Aorta (tissue), 5 donors: ENCODE measurements around the gene THRB. TPM values are rescaled to one million over a fixed set of nuclear protein-coding genes. Genes with fewer than 3 reads are reported as not detected.

ENCODE experiments used
- ATAC-seq: fragments of 200-7000 bp; cut with Tn5 transposase; one replicate; pipeline ENCODE4 v1.9.1; 2022; ENCODE audit warnings: moderate library complexity; ENCODE audit not compliant: low FRiP score
- DNase-seq, 2 donors: peaks; one replicate each; pipeline ENCODE4 v3.0.0-alpha.2; 2020
- H3K27ac ChIP-seq, 2 donors: one replicate each; pipeline ENCODE4 v1.5.1; 2013; ENCODE audit warnings: low read length in 2 of 2, mild to moderate bottlenecking in 2 of 2, moderate library complexity in 2 of 2, control low read depth in 1 of 2, inconsistent platforms in 1 of 2, low read depth in 1 of 2
- H3K27me3 ChIP-seq, 2 donors: one replicate each; pipeline ENCODE4 v1.6.1; 2013; ENCODE audit warnings: control low read depth in 1 of 2, low read length in 1 of 2, mild to moderate bottlenecking in 1 of 2, moderate library complexity in 1 of 2; ENCODE audit not compliant: insufficient read depth in 2 of 2, control insufficient read depth in 1 of 2
- H3K36me3 ChIP-seq, 2 donors: one replicate each; pipeline ENCODE4 v1.6.1; 2013; ENCODE audit warnings: control low read depth in 1 of 2, low read length in 1 of 2, mild to moderate bottlenecking in 1 of 2; ENCODE audit not compliant: insufficient read depth in 2 of 2, control insufficient read depth in 1 of 2
- H3K4me1 ChIP-seq, 2 donors: one replicate each; pipeline ENCODE4 v1.6.1; 2013; ENCODE audit warnings: low read length in 2 of 2, control low read depth in 1 of 2, mild to moderate bottlenecking in 1 of 2, moderate library complexity in 1 of 2; ENCODE audit not compliant: insufficient read depth in 2 of 2, control insufficient read depth in 1 of 2
- H3K4me3 ChIP-seq, 2 donors: one replicate each; pipeline ENCODE4 v1.5.1; 2013; ENCODE audit warnings: low read length in 2 of 2, control low read depth in 1 of 2, mild to moderate bottlenecking in 1 of 2
- H3K9me3 ChIP-seq: one replicate; pipeline ENCODE4 v1.6.1; 2013; ENCODE audit warnings: mild to moderate bottlenecking, low read length; ENCODE audit not compliant: control insufficient read depth
- WGBS, 2 donors: extraction: QIAGEN DNeasy Blood & Tissue Kit; methylation state at CpG; one replicate each; pipeline ENCODE4 v1.1.7; 2013; 5-methylcytosine and 5-hydroxymethylcytosine counted together
- intact Hi-C, 2 donors: fragments of 100-400 bp; cut with DNase I; formaldehyde crosslinking; loops; one replicate each; pipeline versions ENCODE4 v1.14.2 to v1.15.0; 2022
- polyA plus RNA-seq, 2 donors: library from polyadenylated mRNA; stranded (reverse); fragments of 200-250 nt; gene quantifications; one replicate each; pipeline ENCODE4 v1.2.3, GENCODE V29; 2013
- total RNA-seq, 2 donors: library from RNA; stranded (reverse); fragmentation: NEBNext Ultra II Directional; extraction: Animal tissue kit (Norgen Biotek cat#: 25700); gene quantifications; one replicate each; pipeline ENCODE4 v1.2.1, GENCODE V29; 2021
- donor health status: healthy with polysubstance abuse.
- donor health status: Bipolar disorder and iron deficiency.
- donor health status: DM: no; HTN: no; CAD: no.
- donor health status: DM: no; HTN: no; CAD: no.
- donor health status: DM: yes; HTN: yes; CAD: no.

The THRB gene
- total and polyA plus RNA-seq, 4 donors, result 20.2 to 77.9 (median 42.8) TPM

GRCh38 chr3:24340966-24341365 lies 153.7 kb downstream of the THRB start:
- 81 to 85% methylated on average over 4 of the region's 4 CpGs for WGBS, 2 donors
- Histone ChIP-seq H3K27ac (peak overlapping the region in 1 of 2 donors; percentile 11), H3K4me1 (peaks cover 1 to 18% of the 10 kb centered on the region in 2 donors), H3K9me3 (no peaks in the 10 kb centered on the region), H3K4me3 (no peak overlapping the region), H3K36me3 (no peaks in the 10 kb centered on the region), H3K27me3 (no peaks in the 10 kb centered on the region)
- no peak for DNase-seq
- ATAC-seq, result no peak
- intact Hi-C loops, result no loop called here

GRCh38 chr3:24340161-24340560 lies 154.5 kb downstream of the THRB start:
- Histone ChIP-seq H3K9me3 (no peaks in the 10 kb centered on the region), H3K4me1 (peaks cover 1 to 13% of the 10 kb centered on the region in 2 donors), H3K4me3 (no peak overlapping the region), H3K27ac (no peak overlapping the region), H3K27me3 (no peaks in the 10 kb centered on the region), H3K36me3 (no peaks in the 10 kb centered on the region)
- intact Hi-C loops, result no loop called here
- no peak for ATAC-seq
- no peak for DNase-seq
- WGBS, 2 donors, result 50 to 68% methylated on average over 1 of the region's 1 CpG

GRCh38 chr3:24339266-24339825 lies 155.3 kb downstream of the THRB start:
- no peaks in the 10 kb centered on the region for H3K36me3 ChIP-seq
- no peaks in the 10 kb centered on the region for H3K27me3 ChIP-seq
- peaks cover 3 to 9% of the 10 kb centered on the region in 2 donors for H3K4me1 ChIP-seq
- intact Hi-C loops, result no loop called here
- ATAC-seq (no peak), DNase-seq (no peak)
- peak overlapping the region in 1 of 2 donors; percentile 57 for H3K27ac ChIP-seq
- H3K9me3 ChIP-seq, result no peaks in the 10 kb centered on the region
- H3K4me3 ChIP-seq, result no peak overlapping the region
- 6 to 9% methylated on average over 5 of the region's 5 CpGs for WGBS, 2 donors

GRCh38 chr3:24338409-24339130 lies 156.1 kb downstream of the THRB start:
- no peaks in the 10 kb centered on the region for H3K36me3 ChIP-seq
- DNase-seq, result no peak
- no peak for ATAC-seq
- H3K27ac ChIP-seq, result no peak overlapping the region
- WGBS, 2 donors, result 57 to 64% methylated on average over 5 of the region's 5 CpGs
- H3K4me1 ChIP-seq, result peaks cover 3 to 9% of the 10 kb centered on the region in 2 donors
- no peaks in the 10 kb centered on the region for H3K27me3 ChIP-seq
- no peak overlapping the region for H3K4me3 ChIP-seq
- no peaks in the 10 kb centered on the region for H3K9me3 ChIP-seq
- intact Hi-C loops, result no loop called here

GRCh38 chr3:24336101-24336500 lies 158.5 kb downstream of the THRB start:
- no peak for ATAC-seq
- 8 to 11% methylated on average over 3 of the region's 3 CpGs for WGBS, 2 donors
- H3K4me3 ChIP-seq, result no peak overlapping the region

GRCh38 chr3:24332092-24332491 lies 162.6 kb downstream of the THRB start:
- WGBS, 2 donors, result 84% methylated on average over 3 of the region's 3 CpGs
- Histone ChIP-seq H3K4me3 (no peak overlapping the region), H3K27ac (no peak overlapping the region), H3K9me3 (peaks cover 2% of the 10 kb centered on the region), H3K27me3 (no peaks in the 10 kb centered on the region), H3K4me1 (peaks cover 2 to 3% of the 10 kb centered on the region in 2 donors), H3K36me3 (peaks cover 3% of the 10 kb centered on the region in 2 donors)
- ATAC-seq (no peak), DNase-seq (no peak)
- intact Hi-C loops, result no loop called here

More at GRCh38 chr3:24336101-24336500, 158.5 kb downstream of the THRB start:
- DNase-seq, result no peak
- Histone ChIP-seq H3K36me3 (peaks cover 3% of the 10 kb centered on the region in 2 donors), H3K27me3 (no peaks in the 10 kb centered on the region), H3K9me3 (no peaks in the 10 kb centered on the region), H3K27ac (peak overlapping the region in 1 of 2 donors; percentile 17), H3K4me1 (peaks cover 3% of the 10 kb centered on the region in 2 donors)
- intact Hi-C loops, result no loop called here

- Histone ChIP-seq H3K4me3 (no peak overlapping the region), H3K36me3 (peaks cover 0 to 2% of the 10 kb centered on the region in 2 donors), H3K27ac (no peak overlapping the region), H3K9me3 (no peaks in the 10 kb centered on the region), H3K4me1 (peaks cover 1 to 4% of the 10 kb centered on the region in 2 donors), H3K27me3 (no peaks in the 10 kb centered on the region)
- intact Hi-C loops, result no loop called here
- ATAC-seq, result no peak
- no peak for DNase-seq
Observed at GRCh38 chr3:24323272-24323671, 171.4 kb downstream of the THRB start.

GRCh38 chr3:24320601-24321000 lies 174.0 kb downstream of the THRB start:
- H3K4me3 ChIP-seq, result no peak overlapping the region
- H3K27ac ChIP-seq, result no peak overlapping the region
- DNase-seq, result no peak
- H3K4me1 ChIP-seq, result peaks cover 3 to 8% of the 10 kb centered on the region in 2 donors
- peaks cover 0 to 2% of the 10 kb centered on the region in 2 donors for H3K36me3 ChIP-seq
- no peak for ATAC-seq
- intact Hi-C loops, result no loop called here
- H3K27me3 ChIP-seq, result no peaks in the 10 kb centered on the region
- no peaks in the 10 kb centered on the region for H3K9me3 ChIP-seq

GRCh38 chr3:24318677-24319287 lies 175.9 kb downstream of the THRB start:
- ATAC-seq, result no peak
- H3K27me3 ChIP-seq, result no peaks in the 10 kb centered on the region
- WGBS, 2 donors, result 34 to 51% methylated on average over 1 of the region's 1 CpG

More at GRCh38 chr3:24318677-24319287, 175.9 kb downstream of the THRB start:
- no peak for DNase-seq
- intact Hi-C loops, result no loop called here
- Histone ChIP-seq H3K4me3 (no peak overlapping the region), H3K4me1 (peaks cover 3 to 8% of the 10 kb centered on the region in 2 donors), H3K27ac (no peak overlapping the region), H3K9me3 (no peaks in the 10 kb centered on the region), H3K36me3 (peaks cover 2% of the 10 kb centered on the region in 2 donors)
